Astrocyte (in vitro differentiated cells and primary cell): ENCODE results near the gene FOXI3.

Source experiments
- EZH2 ChIP-seq: IDR thresholded peaks from 2 replicates; pipeline ENCODE4 v1.6.1; 2012; ENCODE audit warnings: mild to moderate bottlenecking, low read length, inconsistent platforms; ENCODE audit not compliant: insufficient read depth
- TF ChIP-seq, protein P1 (sequence below): IDR thresholded peaks from 2 replicates; pipeline ENCODE4 v1.5.1; 2011; ENCODE audit warnings: low read depth, mild to moderate bottlenecking, inconsistent platforms, low read length, moderate library complexity; ENCODE audit not compliant: insufficient read depth

DNA sequence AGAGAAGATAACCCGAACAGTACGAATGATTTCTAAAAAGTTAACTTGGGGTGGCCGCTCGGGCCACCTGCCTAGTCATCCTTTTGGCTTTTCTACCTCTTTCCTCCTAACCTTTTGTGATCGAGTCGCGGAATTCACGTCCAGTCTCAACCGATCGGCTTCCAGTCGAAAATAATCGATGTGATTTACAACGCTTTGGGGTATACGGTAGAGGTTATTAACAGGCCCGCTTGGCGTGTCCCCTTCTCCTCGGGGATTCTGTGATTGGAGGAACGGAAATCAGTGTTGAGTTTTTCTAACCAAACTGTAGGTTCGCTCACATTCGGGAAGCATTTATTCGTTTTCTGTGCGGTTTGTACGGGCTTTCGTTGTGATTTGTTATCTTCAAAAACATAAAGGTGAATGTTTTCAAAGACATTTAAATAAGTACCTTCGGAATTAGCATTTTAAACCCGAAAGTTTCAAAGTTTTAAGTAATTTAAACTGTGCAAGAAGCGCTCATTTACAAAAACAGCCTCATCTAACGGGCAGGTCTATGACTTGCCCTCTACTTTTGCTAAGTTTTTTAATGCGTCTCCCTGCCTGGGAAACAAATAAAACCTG is 588 bp upstream of the FOXI3 start:
- TF ChIP-seq, protein P1, sequence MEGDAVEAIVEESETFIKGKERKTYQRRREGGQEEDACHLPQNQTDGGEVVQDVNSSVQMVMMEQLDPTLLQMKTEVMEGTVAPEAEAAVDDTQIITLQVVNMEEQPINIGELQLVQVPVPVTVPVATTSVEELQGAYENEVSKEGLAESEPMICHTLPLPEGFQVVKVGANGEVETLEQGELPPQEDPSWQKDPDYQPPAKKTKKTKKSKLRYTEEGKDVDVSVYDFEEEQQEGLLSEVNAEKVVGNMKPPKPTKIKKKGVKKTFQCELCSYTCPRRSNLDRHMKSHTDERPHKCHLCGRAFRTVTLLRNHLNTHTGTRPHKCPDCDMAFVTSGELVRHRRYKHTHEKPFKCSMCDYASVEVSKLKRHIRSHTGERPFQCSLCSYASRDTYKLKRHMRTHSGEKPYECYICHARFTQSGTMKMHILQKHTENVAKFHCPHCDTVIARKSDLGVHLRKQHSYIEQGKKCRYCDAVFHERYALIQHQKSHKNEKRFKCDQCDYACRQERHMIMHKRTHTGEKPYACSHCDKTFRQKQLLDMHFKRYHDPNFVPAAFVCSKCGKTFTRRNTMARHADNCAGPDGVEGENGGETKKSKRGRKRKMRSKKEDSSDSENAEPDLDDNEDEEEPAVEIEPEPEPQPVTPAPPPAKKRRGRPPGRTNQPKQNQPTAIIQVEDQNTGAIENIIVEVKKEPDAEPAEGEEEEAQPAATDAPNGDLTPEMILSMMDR: no peak
- TF ChIP-seq EZH2: peak; percentile 92
